Measurements from ENCODE around the gene MAOA. TPM values are rescaled to one million over a fixed set of nuclear protein-coding genes. Genes with fewer than 3 reads are reported as not detected.

The MAOA gene
- total and polyA plus RNA-seq, 2 of the 13 experiments (the other 11 are each of a cell fraction or from before 2014, with no cell fraction given) = 13.4 to 14.7 TPM

GRCh38 chrX:43693602-43694406 is 37.7 kb downstream of the MAOA start (continued):
- TF ChIP-seq ZBTB26 (CRISPR knock-in tag; IDR thresholded peaks at IDR 0.05; ENCODE audit: borderline replicate concordance) (no peak), MIXL1 (CRISPR knock-in tag; IDR thresholded peaks at IDR 0.05) (0 out of 2 replicates have a peak, but pooled peaks have one; percentile 45), SSRP1 (CRISPR knock-in tag; IDR thresholded peaks at IDR 0.05) (no peak), ZNF556 (CRISPR knock-in tag; IDR thresholded peaks at IDR 0.05; ENCODE audit: borderline replicate concordance) (peak; percentile 62; the same call in 1 of the 2 replicates), FUBP1 (CRISPR knock-in tag; IDR thresholded peaks at IDR 0.05; ENCODE audit: borderline replicate concordance) (no peak), FOXJ3 (CRISPR knock-in tag; IDR thresholded peaks at IDR 0.05; ENCODE audit: borderline replicate concordance) (peak; percentile 70; the same call in 1 of the 2 replicates), ZNF782 (CRISPR knock-in tag; IDR thresholded peaks at IDR 0.05; ENCODE audit: borderline replicate concordance) (no peak), GATAD2A (CRISPR knock-in tag; IDR thresholded peaks at IDR 0.05) (peak; percentile 78), CENPBD1 (CRISPR knock-in tag; IDR thresholded peaks at IDR 0.05; ENCODE audit: borderline replicate concordance, low read depth) (no peak), ZNF646 (CRISPR knock-in tag; IDR thresholded peaks at IDR 0.05) (peak; percentile 61; the same call in 1 of the 2 replicates), ZNF749 (CRISPR knock-in tag; IDR thresholded peaks at IDR 0.05; ENCODE audit: borderline replicate concordance) (0 out of 2 replicates have a peak, but pooled peaks have one; percentile 31), YEATS4 (CRISPR knock-in tag; IDR thresholded peaks at IDR 0.05; ENCODE audit: borderline replicate concordance) (no peak), KLF16 (CRISPR knock-in tag; IDR thresholded peaks at IDR 0.05) (peak in 1 of 2 experiments; percentile 47; a peak in 1 of 4 replicates), ZFP91 (CRISPR knock-in tag; IDR thresholded peaks at IDR 0.05; ENCODE audit: borderline replicate concordance) (0 out of 2 replicates have a peak, but pooled peaks have one; percentile 42), NFE2L2 (IDR thresholded peaks at IDR 0.05; ENCODE audit: low read length) (no peak)
